ENCODE results near the gene ZNF618.

ZNF618 gene

DNA sequence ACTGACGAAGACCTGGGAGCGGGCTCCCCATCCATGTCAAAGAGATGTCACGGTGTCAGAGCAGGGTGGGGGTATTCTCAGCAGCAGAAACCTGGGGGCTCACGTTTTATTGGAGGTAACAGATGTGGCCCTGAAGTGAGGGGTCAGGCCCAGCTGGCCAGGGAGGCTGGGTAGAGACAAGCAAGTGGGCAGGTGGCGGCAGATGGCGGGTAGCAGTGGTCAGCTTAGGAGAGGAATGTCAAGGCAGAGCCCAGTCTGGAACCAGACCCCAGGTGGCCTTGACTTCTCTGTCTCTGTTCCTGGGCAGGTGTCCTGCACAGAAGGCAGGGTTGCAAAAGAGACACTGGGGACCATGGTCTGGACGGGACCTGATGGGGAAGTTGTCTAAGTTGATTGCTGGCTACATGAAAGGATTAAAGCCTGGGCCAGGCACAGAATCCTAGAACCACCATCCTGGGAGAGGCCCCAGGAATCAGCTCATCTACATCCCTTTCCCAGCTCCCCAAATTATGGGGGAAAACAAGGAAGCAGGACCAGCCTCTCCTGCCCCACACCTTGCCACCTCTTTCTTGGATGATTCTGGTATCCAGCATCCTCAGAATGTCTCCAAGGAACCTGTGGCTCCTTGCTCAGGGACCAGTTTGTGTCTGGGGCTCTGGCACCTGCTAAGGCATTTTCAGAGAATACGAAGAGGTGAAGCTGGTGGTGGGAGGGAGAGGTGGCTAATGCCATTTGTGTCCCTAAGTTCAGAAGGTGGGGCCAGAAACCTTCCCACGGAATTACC is 129.5 kb downstream of the ZNF618 start:
- Mint-ChIP-seq H3K9me3 (no peaks in the 10 kb centered on the region), H3K36me3 (ENCODE audit: low read depth) (no peaks in the 10 kb centered on the region), H3K27ac (no peak overlapping the region), H3K4me1 (ENCODE audit: low read depth) (no peaks in the 10 kb centered on the region), H3K27me3 (no peaks in the 10 kb centered on the region), H3K4me3 (no peak overlapping the region)

DNA sequence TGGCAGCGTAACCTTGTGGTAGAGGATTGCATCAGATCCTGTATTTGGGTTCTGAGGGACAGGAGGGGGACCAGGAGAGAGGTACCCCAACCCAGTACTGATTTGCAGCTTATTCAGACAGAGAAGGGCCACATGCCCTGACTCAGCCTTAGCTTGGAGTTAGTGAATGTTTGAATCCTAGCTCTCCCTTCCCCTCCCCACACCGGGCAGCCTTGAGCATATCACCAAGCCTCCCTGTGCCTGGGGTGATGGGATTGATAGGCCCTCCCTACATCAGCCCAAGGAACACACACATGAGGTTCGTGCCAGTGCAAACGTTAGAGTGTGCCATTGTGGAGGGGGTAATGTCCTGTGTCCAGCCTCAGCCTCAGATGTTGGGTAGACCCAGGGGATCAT is 130.0 kb downstream of the ZNF618 start:
- no peaks in the 10 kb centered on the region for H3K9me3 Mint-ChIP-seq
- no peak overlapping the region for H3K27ac Mint-ChIP-seq
- no peaks in the 10 kb centered on the region for H3K27me3 Mint-ChIP-seq
- no peaks in the 10 kb centered on the region for H3K4me1 Mint-ChIP-seq (ENCODE audit: low read depth)
- H3K36me3 Mint-ChIP-seq (ENCODE audit: low read depth), result no peaks in the 10 kb centered on the region
- H3K4me3 Mint-ChIP-seq, result no peak overlapping the region

- H3K27ac Mint-ChIP-seq, result no peak overlapping the region
- H3K4me1 Mint-ChIP-seq (ENCODE audit: low read depth), result no peaks in the 10 kb centered on the region
- H3K4me3 Mint-ChIP-seq, result no peak overlapping the region
- H3K9me3 Mint-ChIP-seq, result no peaks in the 10 kb centered on the region
- H3K27me3 Mint-ChIP-seq, result no peaks in the 10 kb centered on the region
- H3K36me3 Mint-ChIP-seq (ENCODE audit: low read depth), result no peaks in the 10 kb centered on the region
Observed at GRCh38 chr9:114006931-114007691, 131.0 kb downstream of the ZNF618 start.

DNA sequence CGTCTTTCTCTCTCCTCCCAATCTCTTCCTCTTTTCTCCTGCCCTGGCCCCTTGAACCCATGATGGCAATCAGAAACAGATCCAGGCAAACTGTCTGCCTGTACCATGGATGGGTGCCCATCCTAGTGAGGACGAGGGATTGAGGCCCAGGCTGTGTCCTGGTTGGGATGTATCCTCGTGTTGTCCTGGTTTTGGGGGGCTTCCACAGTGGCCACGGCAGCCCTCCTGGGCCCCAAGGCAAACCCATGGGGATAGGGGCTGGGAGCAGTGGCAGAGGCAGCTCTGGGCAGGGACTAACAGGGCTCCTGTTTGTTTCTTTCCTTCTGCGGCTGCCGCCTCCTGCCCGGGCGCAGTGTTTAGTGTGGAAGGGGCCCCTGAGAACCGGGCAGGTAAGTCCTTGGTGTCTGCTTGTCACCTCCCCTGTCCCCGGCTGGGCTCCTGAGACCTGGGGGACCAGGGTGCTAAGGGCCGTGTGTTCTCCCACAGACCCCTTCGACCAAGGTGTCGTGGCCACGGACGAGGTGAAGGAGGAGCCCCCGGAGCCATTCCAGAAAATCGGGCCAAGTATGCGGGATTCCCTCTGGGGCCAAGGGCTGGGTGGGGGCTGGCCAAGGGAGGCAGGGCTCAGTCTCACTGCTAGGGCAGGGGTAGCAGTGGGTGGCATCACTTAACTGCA is 132.0 kb downstream of the ZNF618 start:
- Mint-ChIP-seq H3K9me3 (peaks cover 7% of the 10 kb centered on the region), H3K27me3 (no peaks in the 10 kb centered on the region), H3K4me1 (ENCODE audit: low read depth) (no peaks in the 10 kb centered on the region), H3K36me3 (ENCODE audit: low read depth) (no peaks in the 10 kb centered on the region), H3K27ac (no peak overlapping the region), H3K4me3 (no peak overlapping the region)

DNA sequence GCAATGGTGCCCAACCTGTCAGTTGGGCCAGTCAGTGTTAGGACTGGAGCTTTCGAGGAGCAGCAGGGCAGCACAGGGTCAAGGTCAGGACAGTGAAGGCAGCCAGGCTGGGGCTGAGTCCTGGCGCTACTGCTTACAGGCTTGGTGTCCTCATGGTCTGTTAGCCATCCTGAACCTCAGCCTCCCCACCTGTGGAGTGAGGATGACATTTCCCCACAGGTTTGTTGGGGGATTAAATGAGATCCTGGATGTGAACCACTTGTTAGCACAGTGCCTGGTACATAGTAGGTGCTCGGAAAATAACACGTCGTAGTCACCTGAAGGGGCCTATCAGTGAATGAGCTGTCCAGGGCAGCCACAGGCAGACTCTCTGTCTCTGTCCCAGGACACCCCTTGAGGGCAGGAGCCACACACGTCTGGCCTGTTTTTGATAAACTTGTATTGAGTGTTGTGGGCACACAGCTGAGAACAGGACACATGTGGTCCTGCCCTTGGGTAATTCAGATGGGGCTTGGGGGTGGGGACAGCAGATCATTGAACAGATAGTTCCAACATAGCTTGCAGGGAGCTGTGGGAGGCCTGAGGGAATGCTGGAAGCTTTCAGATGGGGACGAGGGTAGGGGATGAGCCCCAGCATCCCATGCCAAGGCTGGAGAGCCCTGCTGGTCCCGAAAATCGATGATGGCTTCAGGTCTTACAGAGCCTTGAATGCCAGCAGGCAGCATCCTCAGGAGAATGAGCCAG is 132.7 kb downstream of the ZNF618 start:
- Mint-ChIP-seq H3K27me3 (no peaks in the 10 kb centered on the region), H3K36me3 (ENCODE audit: low read depth) (no peaks in the 10 kb centered on the region), H3K9me3 (peaks cover 8% of the 10 kb centered on the region)

GRCh38 chr9:114011313-114011712 is 135.2 kb downstream of the ZNF618 start:
- Mint-ChIP-seq H3K27ac (no peak overlapping the region), H3K4me3 (no peak overlapping the region), H3K27me3 (no peaks in the 10 kb centered on the region), H3K4me1 (ENCODE audit: low read depth) (no peaks in the 10 kb centered on the region), H3K36me3 (ENCODE audit: low read depth) (no peaks in the 10 kb centered on the region), H3K9me3 (peaks cover 13% of the 10 kb centered on the region)

More for the DNA sequence above, 132.7 kb downstream of the ZNF618 start:
- Mint-ChIP-seq H3K4me3 (no peak overlapping the region), H3K27ac (no peak overlapping the region), H3K4me1 (ENCODE audit: low read depth) (no peaks in the 10 kb centered on the region)

- Mint-ChIP-seq H3K27me3 (no peaks in the 10 kb centered on the region), H3K9me3 (peaks cover 13% of the 10 kb centered on the region), H3K27ac (no peak overlapping the region), H3K4me1 (ENCODE audit: low read depth) (no peaks in the 10 kb centered on the region), H3K4me3 (no peak overlapping the region), H3K36me3 (ENCODE audit: low read depth) (no peaks in the 10 kb centered on the region)
Observed at GRCh38 chr9:114012126-114012525, 136.0 kb downstream of the ZNF618 start.

DNA sequence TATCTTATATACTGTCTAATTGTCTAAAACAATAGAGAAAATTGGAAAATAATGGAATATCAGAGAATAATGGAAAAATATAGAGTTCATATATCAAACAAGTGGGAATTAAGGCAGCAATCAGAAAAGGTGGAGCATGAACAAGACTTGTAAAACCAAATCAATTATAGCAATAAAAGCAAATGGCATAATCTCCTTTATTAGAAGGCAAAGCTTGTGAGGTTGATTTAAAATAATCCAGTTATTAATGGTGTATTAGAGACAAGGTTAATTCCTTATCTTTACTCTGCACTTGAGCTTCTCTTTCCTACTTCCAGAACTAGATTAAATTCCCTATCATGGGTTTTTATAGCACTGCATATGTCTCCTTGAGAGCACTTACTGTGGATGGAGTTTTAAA is 137.9 kb downstream of the ZNF618 start:
- Mint-ChIP-seq H3K36me3 (ENCODE audit: low read depth) (no peaks in the 10 kb centered on the region), H3K9me3 (peaks cover 13% of the 10 kb centered on the region), H3K4me1 (ENCODE audit: low read depth) (no peaks in the 10 kb centered on the region), H3K27me3 (no peaks in the 10 kb centered on the region), H3K27ac (no peak overlapping the region), H3K4me3 (no peak overlapping the region)

- H3K27me3 Mint-ChIP-seq, result no peaks in the 10 kb centered on the region
Observed at GRCh38 chr9:114015607-114016006, 139.5 kb downstream of the ZNF618 start.

DNA sequence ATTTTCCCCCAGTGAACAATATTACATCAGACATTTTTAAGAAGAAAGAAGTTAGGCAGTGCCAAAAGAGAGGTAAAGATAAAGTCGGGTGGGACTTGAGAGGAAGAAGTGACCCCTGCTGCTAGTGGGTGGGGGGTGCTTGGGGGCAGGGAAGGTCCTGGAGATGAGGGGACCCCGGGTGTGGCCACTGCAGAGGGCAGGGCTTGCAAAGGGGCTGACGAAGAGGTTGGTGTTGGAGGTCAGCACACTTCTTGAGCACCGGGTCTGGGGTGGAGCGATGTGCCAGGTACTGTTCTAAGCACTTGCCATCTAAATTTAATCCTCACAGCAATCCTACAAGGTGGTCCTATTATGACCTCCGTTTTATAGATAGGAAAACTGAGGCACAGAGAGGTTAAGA is 140.0 kb downstream of the ZNF618 start:
- Mint-ChIP-seq H3K36me3 (ENCODE audit: low read depth) (no peaks in the 10 kb centered on the region), H3K27me3 (no peaks in the 10 kb centered on the region), H3K4me1 (ENCODE audit: low read depth) (no peaks in the 10 kb centered on the region), H3K27ac (no peak overlapping the region), H3K4me3 (no peak overlapping the region), H3K9me3 (peaks cover 13% of the 10 kb centered on the region)

More at GRCh38 chr9:114015607-114016006, 139.5 kb downstream of the ZNF618 start:
- H3K4me1 Mint-ChIP-seq (ENCODE audit: low read depth), result no peaks in the 10 kb centered on the region
- H3K36me3 Mint-ChIP-seq (ENCODE audit: low read depth), result no peaks in the 10 kb centered on the region
- no peak overlapping the region for H3K4me3 Mint-ChIP-seq
- peaks cover 13% of the 10 kb centered on the region for H3K9me3 Mint-ChIP-seq
- no peak overlapping the region for H3K27ac Mint-ChIP-seq

DNA sequence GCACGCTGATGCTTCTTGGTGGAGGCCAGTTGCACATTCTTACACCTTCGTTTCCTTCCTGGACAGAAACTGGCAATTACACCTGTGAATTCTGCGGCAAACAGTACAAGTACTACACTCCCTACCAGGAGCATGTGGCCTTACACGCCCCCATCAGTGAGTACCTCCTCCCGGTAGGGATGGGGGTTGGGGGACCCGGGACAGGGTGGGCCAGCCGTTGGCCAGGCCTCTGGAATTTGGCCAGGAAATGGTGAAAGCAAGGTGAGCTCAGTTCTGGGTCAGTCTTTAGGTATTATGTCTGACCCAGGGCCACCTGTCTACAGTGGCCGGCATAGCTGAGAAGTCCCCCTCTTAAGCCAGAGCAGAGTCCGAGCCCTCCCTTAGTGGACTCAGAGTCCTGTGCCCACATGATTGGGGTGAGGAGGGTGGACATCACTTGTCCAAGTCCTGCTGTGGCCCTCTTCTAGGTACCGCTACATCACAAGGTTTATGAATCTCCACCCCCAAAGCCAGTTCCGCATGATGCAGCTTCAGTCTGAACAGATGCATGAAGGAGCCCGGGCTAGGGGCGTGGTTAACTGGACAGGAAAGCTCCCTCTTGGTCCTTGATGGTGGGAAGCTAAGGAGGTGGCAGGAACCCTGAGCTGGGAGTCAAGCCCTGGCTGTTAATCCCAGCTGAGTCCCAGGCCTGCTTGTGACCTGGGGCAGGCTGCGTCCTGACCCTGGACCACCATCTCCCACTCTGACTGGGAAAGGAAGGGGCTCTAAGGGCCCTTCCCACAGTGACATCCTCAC is 140.7 kb downstream of the ZNF618 start:
- Mint-ChIP-seq H3K9me3 (peaks cover 13% of the 10 kb centered on the region), H3K27ac (no peak overlapping the region), H3K36me3 (ENCODE audit: low read depth) (no peaks in the 10 kb centered on the region), H3K4me3 (no peak overlapping the region), H3K27me3 (no peaks in the 10 kb centered on the region), H3K4me1 (ENCODE audit: low read depth) (no peaks in the 10 kb centered on the region)

- no peaks in the 10 kb centered on the region for H3K4me1 Mint-ChIP-seq (ENCODE audit: low read depth)
- H3K27me3 Mint-ChIP-seq, result no peaks in the 10 kb centered on the region
- H3K9me3 Mint-ChIP-seq, result peaks cover 12% of the 10 kb centered on the region
- H3K4me3 Mint-ChIP-seq, result no peak overlapping the region
- H3K27ac Mint-ChIP-seq, result no peak overlapping the region
- H3K36me3 Mint-ChIP-seq (ENCODE audit: low read depth), result peaks cover 5% of the 10 kb centered on the region
Observed at GRCh38 chr9:114017741-114018715, 141.9 kb downstream of the ZNF618 start.

- H3K9me3 Mint-ChIP-seq, result peaks cover 24% of the 10 kb centered on the region
- H3K4me1 Mint-ChIP-seq (ENCODE audit: low read depth), result no peaks in the 10 kb centered on the region
- H3K27ac Mint-ChIP-seq, result no peak overlapping the region
- peaks cover 13% of the 10 kb centered on the region for H3K36me3 Mint-ChIP-seq (ENCODE audit: low read depth)
- H3K4me3 Mint-ChIP-seq, result no peak overlapping the region
- H3K27me3 Mint-ChIP-seq, result no peaks in the 10 kb centered on the region
Observed at GRCh38 chr9:114021578-114021977, 145.5 kb downstream of the ZNF618 start.
